OCI-LY1 (cell line): ENCODE measurements around the gene ASS1.

ENCODE experiments used
- H2AFZ ChIP-seq: fragments of 200-600 bp; sonication (generic), shearing (Covaris generic); 2 replicates; pipeline ENCODE4 v1.6.0; 2014; ENCODE audit warnings: antibody characterized with exemption, mild to moderate bottlenecking, low read length
- H3F3A ChIP-seq: fragments of 200-600 bp; sonication (generic), shearing (Covaris generic); 2 replicates; pipeline ENCODE4 v1.6.0; 2014; ENCODE audit warnings: mild to moderate bottlenecking, antibody characterized with exemption, low read length, moderate library complexity; ENCODE audit not compliant: insufficient read depth
- H3K27ac ChIP-seq: fragments of 200-600 bp; sonication (generic); 2 replicates; pipeline ENCODE4 v1.5.1; 2014; ENCODE audit warnings: low read length, mixed run types, mild to moderate bottlenecking, low read depth; ENCODE audit not compliant: poor library complexity, severe bottlenecking
- H3K27me3 ChIP-seq: fragments of 200-600 bp; sonication (generic); 2 replicates; pipeline ENCODE4 v1.6.0; 2014; ENCODE audit warnings: antibody characterized with exemption, mild to moderate bottlenecking, low read length, moderate library complexity; ENCODE audit not compliant: insufficient read depth
- H3K36me3 ChIP-seq: fragments of 200-600 bp; sonication (generic); 2 replicates; pipeline ENCODE4 v1.6.1; 2014; ENCODE audit warnings: mild to moderate bottlenecking, antibody characterized with exemption, low read length, moderate library complexity, mixed read lengths; ENCODE audit not compliant: insufficient read depth
- H3K4me1 ChIP-seq: fragments of 200-600 bp; sonication (generic); 2 replicates; pipeline ENCODE4 v1.5.1; 2014; ENCODE audit warnings: mild to moderate bottlenecking, low read length, moderate library complexity; ENCODE audit not compliant: insufficient read depth, severe bottlenecking
- H3K4me2 ChIP-seq: fragments of 200-600 bp; sonication (generic), shearing (Covaris generic); 2 replicates; pipeline ENCODE4 v1.6.1; 2014; ENCODE audit warnings: low read length
- H3K4me3 ChIP-seq: fragments of 200-600 bp; sonication (generic); 2 replicates; pipeline ENCODE4 v1.5.1; 2014; ENCODE audit warnings: low read length, low read depth, mild to moderate bottlenecking, mixed read lengths; ENCODE audit not compliant: poor library complexity, severe bottlenecking
- H3K79me2 ChIP-seq: fragments of 200-600 bp; shearing (Covaris generic); 2 replicates; pipeline ENCODE4 v1.6.1; 2016; ENCODE audit warnings: mixed run types, low read length, mixed read lengths; ENCODE audit not compliant: insufficient read depth
- H3K9ac ChIP-seq: fragments of 200-600 bp; sonication (generic), shearing (Covaris generic); 2 replicates; pipeline ENCODE4 v1.6.1; 2014; ENCODE audit warnings: mild to moderate bottlenecking, low read length, mixed read lengths
- H3K9me2 ChIP-seq: fragments of 200-600 bp; sonication (generic), shearing (Covaris generic); 2 replicates; pipeline ENCODE4 v1.6.1; 2014; ENCODE audit warnings: low read depth, mild to moderate bottlenecking, low read length, mixed read lengths
- H3K9me3 ChIP-seq: fragments of 200-600 bp; shearing (Covaris generic); 2 replicates; pipeline ENCODE4 v1.6.1; 2014; ENCODE audit warnings: low read length, mixed read lengths
- H4K20me1 ChIP-seq: fragments of 200-600 bp; sonication (generic), shearing (Covaris generic); 2 replicates; pipeline ENCODE4 v1.6.0; 2016; ENCODE audit warnings: mild to moderate bottlenecking, low read length; ENCODE audit not compliant: insufficient read depth
- CTCF ChIP-seq: fragments of 200-600 bp; sonication (generic), shearing (Covaris generic); IDR thresholded peaks from 2 replicates; pipeline ENCODE4 v1.5.1; 2017; ENCODE audit warnings: mild to moderate bottlenecking, antibody characterized with exemption, low read length, moderate library complexity, mixed read lengths
- EZH2 ChIP-seq: fragments of 200-600 bp; sonication (generic), shearing (Covaris generic); IDR thresholded peaks from 2 replicates; pipeline ENCODE4 v1.8.0; 2017; ENCODE audit warnings: borderline replicate concordance, mixed run types, mild to moderate bottlenecking, antibody characterized with exemption, low read length, moderate library complexity, mixed read lengths

Gene ASS1

DNA sequence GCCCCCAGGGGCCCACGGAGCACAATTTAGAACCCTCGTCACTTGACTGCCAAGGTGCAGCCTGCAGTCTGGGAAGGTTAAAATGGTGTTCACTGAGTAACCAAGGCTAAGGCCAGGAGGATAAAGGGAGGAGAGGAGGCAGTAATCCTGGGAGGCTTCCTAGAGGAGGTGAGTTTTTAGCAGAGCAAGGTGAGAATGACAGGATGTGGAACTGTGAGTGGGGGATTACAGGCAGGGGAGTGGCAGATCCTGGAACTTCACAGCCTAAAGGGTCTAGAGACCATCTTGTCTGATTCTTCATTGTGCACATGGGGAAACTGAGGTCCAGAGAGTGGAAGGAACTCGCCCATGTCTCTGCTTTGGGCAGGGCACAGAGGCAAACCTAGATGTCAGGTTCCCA lies 42.5 kb upstream of the ASS1 start:
- Histone ChIP-seq H3K4me2 (no peak overlapping the region), H4K20me1 (no peaks in the 10 kb centered on the region), H3F3A (no peaks in the 10 kb centered on the region), H3K27me3 (no peaks in the 10 kb centered on the region; the same call in 1 of the 2 replicates), H2AFZ (no peak overlapping the region), H3K27ac (no peak overlapping the region), H3K9me2 (no peaks in the 10 kb centered on the region), H3K9me3 (no peaks in the 10 kb centered on the region), H3K36me3 (no peaks in the 10 kb centered on the region), H3K4me3 (no peak overlapping the region), H3K9ac (no peak overlapping the region), H3K4me1 (no peaks in the 10 kb centered on the region), H3K79me2 (no peaks in the 10 kb centered on the region)
- TF ChIP-seq CTCF (no peak), EZH2 (no peak)

DNA sequence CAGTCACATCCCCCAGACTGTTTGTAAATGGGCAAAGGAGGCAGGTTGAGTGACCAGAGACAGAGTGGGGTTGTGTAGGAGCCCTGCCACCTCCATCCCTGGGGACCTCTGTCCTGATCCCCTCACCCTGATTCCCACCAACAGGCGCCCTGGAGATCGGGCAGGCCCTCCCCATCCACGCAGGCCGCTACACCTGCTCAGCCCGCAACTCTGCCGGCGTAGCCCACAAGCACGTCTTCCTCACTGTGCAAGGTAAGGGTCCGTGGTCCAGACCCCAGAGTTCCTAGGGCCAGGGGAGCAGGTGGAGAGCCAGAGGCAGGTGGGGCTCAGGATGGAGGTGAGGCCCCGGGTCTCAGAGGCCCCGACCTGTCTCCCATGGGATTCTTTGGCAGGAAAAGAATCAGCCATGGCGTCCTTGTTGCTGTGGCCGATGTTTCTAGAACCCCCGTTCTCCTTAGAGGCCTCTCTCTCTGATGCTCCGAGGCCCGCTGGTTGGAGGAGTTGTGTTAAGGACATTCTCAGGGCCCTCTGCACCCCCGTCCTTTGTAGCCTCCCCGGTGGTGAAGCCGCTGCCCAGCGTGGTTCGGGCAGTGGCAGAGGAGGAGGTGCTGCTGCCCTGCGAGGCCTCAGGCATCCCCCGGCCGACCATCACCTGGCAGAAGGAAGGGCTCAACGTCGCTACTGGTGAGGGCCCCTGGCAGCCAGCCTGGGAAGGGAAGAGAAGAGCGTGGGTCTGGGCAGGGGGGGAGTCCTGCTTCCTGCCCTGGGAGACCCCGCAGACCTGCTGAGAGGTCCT lies 41.9 kb upstream of the ASS1 start:
- H3K79me2 ChIP-seq: no peaks in the 10 kb centered on the region

DNA sequence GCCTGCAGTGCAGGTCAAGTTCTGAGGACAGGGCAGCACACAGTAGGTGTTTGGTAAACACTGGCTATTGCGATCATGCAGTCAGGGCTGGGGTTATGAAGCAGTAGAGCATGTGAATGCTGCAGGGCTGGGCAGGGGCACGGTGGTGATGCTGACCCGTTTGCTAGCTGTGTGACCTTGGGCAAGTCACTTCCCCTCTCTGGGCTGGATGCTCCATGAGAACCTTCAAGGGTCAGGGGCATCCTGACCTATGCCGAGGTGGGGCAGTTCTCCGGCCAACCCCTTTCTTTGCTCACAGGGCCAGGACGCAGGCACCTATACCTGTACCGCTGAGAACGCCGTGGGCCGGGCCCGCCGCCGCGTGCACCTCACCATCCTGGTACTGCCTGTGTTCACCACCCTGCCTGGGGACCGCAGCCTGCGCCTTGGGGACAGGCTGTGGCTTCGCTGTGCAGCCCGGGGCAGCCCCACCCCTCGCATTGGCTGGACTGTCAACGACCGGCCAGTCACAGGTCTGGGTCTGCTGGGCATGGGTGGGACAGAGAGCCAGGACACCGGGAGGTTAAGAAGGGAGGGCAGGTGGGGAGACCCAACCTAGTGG lies 39.0 kb upstream of the ASS1 start:
- no peaks in the 10 kb centered on the region for H3K36me3 ChIP-seq
- no peaks in the 10 kb centered on the region for H3K9me3 ChIP-seq
- H3K27ac ChIP-seq: no peak overlapping the region
- H3K9me2 ChIP-seq: no peaks in the 10 kb centered on the region
- no peak overlapping the region for H3K4me2 ChIP-seq
- no peak overlapping the region for H3K4me3 ChIP-seq
- no peaks in the 10 kb centered on the region for H3K79me2 ChIP-seq
- no peak overlapping the region for H3K9ac ChIP-seq
- no peaks in the 10 kb centered on the region for H3K4me1 ChIP-seq
- no peaks in the 10 kb centered on the region for H4K20me1 ChIP-seq
- no peaks in the 10 kb centered on the region; the same call in 1 of the 2 replicates for H3K27me3 ChIP-seq
- no peak for TF ChIP-seq EZH2
- no peak for TF ChIP-seq CTCF
- no peaks in the 10 kb centered on the region for H3F3A ChIP-seq
- no peak overlapping the region for H2AFZ ChIP-seq

More for the DNA sequence above, 41.9 kb upstream of the ASS1 start:
- Histone ChIP-seq H3K9me2 (no peaks in the 10 kb centered on the region), H3K9ac (no peak overlapping the region), H3K9me3 (no peaks in the 10 kb centered on the region), H3K36me3 (no peaks in the 10 kb centered on the region), H3F3A (no peaks in the 10 kb centered on the region), H2AFZ (no peak overlapping the region), H4K20me1 (no peaks in the 10 kb centered on the region), H3K4me1 (no peaks in the 10 kb centered on the region), H3K27ac (no peak overlapping the region), H3K27me3 (no peaks in the 10 kb centered on the region; the same call in 1 of the 2 replicates), H3K4me2 (no peak overlapping the region), H3K4me3 (no peak overlapping the region)
- no peak for TF ChIP-seq EZH2
- no peak for TF ChIP-seq CTCF
